Activated CD4-positive, alpha-beta T cell treated with anti-CD3 and anti-CD28 coated beads, Interleukin-2, amount 50 U/mL, for 4 hours (primary cell): ENCODE measurements around the gene REELD1.

Experiments
- DNase-seq, 2 experiments: peaks; one replicate each; pipeline ENCODE4 v3.0.0-alpha.2; 2020

REELD1 gene

DNA sequence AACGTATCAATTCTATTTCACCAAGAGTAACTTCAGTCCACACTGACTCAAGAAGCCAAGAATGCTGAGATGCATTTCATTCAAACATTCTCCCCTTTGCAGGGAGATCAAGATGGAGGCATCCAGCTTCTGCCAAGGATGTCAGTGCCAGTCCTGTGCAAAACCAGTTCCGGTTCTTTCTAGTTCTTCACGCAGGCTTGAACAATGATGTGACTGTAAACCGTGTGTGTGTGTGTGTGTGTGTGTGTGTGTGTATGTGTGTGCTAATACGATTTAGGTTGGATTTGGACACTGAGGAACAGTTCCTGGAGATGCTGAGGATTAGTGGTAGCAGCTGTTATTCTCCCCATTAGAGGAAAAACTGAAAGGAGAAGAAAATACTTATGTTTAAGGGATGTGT, at the start of gene REELD1:
REELD1 (plus strand) TSS at position 301 of the 400 bp plus-strand sequence. CDS start 2,415 bp downstream, outside the sequence.
- DNase-seq: no peak

DNA sequence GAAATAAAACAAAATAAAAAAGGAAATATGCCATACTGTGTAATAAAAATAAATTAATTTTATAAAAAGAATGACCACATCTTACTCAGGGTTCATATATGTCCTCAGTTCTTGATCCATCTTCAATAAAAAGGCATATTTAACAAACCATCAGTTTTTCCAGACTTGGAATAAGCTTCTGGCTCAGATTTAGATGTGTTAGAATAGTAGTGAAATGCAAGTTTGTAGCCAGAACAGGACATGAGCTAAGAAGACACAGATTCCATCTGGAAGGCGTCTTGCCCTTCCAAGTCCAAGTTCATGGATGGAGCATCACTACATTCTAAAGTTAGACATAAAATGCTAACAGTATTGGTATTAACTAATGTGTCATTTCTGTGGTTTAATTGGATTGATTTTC, 49.1 kb upstream of the REELD1 start:
- DNase-seq: no peak

DNA sequence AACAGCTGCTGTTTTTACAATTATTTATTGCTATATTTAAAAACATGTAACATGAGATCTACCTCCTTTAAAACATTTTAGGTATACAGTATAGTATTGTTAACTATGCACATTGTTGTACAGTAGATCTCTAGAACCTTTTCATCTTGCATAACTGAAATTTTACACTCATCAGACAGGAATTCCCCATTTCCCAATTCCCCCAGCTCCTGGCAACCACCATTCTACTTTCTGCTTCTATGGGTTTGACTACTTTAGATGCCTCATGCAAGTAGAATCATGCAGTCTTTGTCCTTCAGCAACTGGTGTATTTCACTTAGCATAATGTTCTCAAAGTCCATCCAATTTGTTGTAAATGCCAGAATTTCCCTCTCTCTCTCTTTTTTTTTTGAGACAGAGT, 48.5 kb upstream of the REELD1 start:
- no peak for DNase-seq

DNA sequence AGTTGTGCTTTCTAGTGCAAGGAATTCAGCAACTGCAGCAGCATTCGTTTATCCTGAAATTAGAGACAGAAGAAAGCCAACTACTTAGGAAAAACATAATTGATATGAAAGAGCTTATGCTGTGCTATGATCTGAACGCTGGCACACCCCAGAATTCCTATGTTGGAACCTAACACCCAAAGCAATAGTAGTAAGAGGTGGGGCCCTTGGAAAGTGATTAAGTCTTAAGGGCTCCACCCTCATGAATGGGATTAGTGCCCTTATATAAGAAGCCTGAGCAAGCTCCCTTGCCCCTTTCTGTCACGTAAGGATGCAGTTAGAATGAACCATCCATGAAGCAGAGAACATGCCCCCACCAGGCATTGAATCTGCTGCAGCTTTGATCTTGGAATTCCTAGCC, 44.2 kb upstream of the REELD1 start:
- DNase-seq: no peak

DNA sequence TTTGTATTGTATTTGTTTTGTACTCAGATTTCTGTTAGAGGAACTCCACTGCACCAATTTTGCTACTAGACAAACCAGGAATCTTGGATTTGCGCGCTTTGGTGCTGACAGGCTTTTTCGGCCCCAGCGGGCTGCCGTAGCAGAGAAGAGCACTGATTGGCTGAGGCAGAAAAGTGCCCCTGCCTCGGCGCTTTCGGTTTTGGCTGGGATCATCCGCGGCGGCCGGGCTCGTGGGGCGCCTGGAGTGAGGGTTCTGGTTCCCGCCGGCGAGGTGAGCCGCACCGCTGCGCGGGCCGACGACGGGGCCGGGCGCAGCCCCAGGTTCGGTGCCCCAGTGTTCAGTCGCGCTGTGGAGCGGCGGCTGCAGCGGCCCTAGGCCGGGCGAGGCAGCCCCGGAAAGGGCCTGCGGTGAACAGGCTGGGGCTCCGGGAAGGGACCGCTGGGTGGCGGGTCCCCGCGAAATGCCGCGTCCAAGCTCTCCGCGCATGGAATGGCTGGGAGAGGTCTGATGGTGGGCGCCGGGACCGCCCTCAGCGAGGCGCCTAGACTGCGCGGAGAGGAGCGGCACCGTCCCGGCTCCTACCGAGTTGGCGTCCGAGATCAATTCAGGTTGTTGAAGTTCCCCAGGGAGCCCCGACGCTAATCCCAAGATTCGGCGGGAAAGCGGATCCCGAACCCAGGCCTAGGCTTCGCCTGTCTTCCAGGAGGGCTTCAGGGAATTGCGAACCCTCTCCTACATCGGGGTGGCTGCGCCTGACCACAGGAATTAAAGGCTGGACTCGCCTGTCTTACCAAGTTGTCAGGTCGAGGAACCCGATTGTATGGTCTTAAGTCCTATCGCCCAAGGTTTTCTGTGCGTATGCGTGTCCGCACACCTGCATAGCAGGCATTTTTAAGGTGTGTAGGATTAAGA, 38.5 kb upstream of the REELD1 start, which contains the start of gene LSM6:
LSM6 (plus strand) TSS at position 178 of the 913 bp plus-strand sequence. CDS start 7,204 bp downstream, outside the sequence.
- DNase-seq: peak; percentile 77 to 78

DNA sequence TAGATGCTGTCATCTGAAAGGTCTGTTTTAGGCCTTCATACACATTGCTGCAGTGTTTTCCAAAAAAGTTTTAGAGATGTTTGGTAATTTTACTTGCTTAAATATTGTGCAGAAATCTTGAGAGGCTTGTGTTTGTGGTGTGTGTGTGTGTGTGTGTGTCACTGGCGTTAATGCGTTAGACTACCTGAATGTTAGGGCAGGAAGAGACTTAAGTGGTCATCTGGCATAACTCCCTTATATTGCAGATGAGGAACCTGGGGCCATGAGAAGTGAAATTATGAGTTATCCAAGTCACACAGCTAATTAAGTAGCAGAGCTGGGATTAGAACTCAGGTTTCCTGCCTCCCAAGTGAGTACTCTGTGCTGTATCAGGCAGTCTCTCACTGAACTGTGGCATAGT, 37.4 kb upstream of the REELD1 start:
- DNase-seq: no peak

DNA sequence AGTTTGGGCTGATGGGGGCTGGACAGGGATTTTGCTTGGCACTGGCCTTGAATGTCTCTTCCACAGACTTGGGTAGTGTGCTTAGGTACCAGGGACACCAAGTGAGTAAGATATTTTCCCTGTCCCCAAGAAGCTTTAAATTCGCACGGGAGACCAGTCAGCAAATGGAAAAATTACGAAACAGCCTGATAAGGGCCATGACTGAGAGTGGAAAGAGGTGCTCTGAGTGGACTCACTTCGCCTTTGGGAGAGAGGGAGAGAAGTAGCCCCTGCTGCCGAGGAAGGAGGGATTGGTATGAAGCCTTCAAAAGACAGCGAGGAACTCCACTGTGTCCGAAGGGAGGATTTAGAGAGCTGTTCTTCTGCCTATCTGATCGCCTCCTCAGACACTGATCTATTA, 36.2 kb upstream of the REELD1 start:
- DNase-seq: no peak

DNA sequence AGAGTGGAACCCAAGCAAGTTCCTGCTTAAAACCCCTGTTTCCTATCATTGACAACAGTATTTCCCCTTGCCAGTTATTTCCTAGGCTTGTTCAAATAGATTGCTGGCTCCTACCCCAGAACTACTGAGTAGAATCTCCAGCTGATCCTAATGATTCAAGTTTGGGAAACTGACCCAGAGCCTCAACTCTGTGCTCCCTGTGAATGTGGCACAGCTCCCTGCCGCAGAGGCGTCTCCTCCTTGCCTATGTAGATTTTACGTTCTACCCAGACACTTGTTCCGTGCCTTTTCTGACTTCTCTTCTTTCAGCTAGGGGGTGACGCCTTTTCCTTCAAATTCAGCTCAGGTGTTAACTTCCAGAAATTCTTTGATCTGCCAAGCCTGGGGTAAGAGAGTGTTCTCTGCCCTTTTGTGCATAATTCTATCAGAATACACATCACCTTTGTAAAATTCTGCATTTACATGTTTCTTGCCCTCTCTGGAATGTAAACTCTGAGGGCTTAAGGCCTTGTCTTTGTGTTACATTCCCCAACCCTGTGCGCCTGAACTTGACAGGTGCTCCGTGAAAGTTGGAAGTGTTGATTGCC, 34.5 kb upstream of the REELD1 start:
- no peak for DNase-seq

DNA sequence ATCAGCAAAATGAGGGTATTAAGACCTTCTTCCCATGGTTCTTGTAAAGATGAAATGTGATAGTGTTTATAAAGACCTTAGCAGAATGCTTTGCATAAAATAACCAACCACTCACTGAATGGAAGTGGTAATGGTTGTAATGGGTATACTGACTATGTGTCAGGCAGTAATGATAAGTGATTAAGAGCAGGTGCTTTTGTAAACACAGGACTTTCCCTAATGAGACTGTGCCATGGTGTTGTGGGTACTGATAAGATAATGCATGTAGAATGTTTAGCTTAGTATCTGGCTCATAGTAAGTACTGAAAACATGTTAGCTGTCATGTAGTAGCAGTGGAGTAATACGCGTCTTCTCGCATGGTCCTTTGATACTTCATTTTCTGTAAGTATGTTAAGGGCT, 31.9 kb upstream of the REELD1 start:
- DNase-seq: no peak

DNA sequence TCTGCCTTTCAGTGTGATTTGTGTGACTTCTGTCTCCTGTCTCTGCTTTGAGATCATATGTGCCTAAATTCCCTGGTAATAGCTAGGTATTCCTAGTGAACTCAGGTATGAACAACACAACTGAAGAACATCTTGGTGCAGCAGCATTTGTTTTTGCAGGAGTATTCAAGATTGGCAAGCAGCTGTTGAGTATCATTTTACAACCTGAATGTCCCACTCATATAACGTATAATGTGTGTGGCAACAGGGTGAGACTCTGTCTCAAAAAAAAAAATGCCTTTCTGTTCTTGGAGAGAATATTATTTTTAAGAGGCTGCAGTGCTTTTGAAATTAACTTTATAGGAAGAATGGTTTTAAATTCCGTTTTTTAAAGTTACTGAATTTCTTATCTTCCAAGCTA, 31.1 kb upstream of the REELD1 start:
- no peak for DNase-seq

DNA sequence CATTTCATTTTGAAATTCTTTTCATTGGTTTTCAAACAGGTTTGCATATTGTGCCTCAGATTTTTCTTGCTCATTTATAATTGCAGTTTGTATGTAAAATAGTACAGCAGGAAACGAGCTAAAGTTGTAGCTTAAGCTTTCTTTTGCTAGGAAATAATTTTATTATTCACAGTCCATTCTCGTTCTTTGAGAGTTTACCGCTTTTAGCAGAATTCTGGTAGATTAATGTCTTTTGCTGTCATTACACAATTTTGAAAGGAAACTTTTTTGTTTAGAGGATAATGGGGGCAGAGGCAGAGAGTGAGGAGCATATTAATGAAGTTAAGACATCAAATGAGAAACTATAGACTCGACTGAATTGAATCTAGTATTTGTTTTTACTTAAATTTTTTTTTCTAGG, 28.3 kb upstream of the REELD1 start:
- DNase-seq: no peak

DNA sequence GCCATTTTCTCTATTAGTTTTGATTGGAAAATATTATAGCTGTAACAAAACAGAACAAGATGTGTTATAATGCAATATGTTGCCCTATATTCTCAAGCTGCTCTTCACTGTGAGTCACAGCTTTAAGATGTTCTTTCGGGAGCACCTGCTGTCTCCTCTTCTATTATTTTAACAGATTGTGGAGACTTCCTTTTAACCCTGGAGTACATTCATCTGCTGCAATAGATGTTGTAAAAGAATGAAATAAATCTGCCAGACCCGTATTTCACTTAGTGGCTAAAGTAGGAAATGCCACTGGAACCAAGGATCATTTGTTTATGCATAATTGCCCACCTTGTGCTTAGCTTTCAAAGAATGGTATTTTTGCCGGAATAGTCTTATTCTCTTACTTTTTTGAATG, 27.7 kb upstream of the REELD1 start:
- DNase-seq: no peak

DNA sequence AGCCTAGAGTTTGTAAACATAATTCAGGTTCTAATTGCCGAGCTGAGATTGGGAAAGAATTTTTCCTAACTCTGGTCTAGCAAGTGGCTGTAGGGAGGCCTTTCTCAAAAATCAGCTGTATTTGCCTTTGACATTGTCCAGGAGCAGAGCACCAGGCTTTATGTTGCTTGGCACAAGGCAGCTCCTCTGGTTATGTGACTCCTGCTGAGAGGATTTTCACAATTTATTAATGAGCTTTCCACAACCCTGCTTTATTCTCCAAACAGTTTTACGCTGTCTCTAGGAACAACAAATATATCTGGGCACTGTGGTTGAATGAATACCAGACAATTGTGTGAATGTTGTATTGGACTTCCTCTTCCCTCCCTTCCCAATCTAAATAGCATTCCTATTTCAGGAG, 23.9 kb upstream of the REELD1 start:
- DNase-seq: no peak

DNA sequence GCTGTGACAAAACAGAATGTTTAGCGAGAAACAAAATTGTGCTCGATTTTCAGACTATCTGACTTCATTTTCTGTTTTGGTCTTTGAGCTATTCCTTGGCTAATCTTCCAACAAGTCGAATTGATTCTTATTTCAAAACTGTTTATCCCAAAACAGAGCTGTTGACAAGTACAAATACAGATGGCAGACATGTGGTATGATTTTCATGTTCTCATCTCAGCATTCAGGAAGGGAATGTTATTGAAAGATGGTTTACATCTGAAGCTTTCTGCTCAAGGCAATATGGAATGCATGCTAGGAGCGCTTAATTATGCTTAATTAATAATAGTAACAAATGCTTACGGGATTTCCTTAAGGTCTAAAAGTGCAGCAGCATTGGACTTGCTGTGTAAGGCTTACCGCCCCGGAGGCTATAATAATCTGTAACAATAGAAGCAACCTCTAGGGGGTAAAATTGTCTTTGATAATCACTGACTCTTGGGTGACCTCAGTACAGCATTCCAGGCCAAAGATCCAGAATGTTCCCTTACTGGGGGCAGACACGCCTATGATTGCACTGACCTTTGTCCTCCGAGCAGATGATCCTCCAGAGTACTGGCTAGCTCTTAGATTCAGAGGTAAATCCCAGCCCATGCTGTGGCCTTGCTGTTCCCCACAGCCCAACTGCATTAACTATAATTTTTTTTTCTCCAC, 22.4 kb upstream of the REELD1 start:
- DNase-seq: no peak

DNA sequence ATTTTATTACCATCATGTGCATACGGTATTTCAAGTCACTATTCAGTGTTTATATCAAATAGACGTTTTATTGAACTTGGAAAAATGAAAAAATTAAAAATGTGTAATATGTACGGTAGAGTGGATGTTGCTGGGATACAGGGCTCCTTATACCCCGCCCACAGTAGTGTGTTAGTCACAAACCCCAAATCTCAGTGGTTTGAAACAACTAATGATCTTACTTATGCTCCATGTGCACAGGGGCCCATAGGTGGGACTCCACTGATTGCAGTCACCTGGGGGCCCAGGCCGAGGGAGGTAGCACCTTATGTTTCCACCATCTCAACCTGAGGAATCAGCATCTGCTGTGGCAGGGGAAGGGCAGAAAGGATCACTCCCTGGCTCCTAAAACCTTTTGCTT, 20.7 kb upstream of the REELD1 start:
- DNase-seq: no peak

DNA sequence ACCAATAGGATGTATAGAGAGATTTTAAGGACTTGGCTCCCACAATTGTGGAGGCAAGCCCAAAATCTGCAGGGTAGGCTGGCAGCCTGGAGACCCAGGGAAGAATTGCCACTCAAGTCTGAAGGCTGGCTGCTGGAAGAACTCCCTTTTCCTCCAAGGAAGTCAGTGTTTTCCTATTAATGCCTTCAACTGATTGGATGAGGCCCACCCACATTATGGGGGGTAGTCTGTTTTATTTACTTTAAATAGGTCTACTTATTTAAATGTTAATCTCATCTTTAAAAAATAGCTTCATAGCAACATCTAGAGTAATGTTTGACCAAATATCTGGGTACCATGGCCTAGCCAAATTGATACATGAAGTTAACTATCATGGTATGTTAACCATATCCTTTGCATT, 20.1 kb upstream of the REELD1 start:
- no peak for DNase-seq

DNA sequence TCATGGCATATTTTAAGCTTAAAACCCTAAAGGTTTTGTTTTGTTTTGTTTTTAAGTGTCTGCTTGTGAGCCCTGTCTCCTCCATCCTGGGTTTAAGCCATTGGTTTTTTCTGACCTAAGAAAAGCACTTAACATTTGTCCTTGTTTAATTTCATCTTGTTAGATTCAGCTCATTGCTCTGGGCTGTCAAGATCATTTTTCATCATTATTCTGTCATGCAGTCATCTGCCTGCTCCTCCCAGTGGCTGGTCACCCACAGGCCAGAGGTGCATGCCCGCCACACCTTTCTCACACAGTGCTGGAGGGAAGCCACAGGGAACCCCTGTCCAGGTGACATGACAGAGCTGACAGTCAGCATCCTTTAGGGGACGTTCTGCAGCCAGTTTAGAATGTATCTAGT, 11.7 kb upstream of the REELD1 start:
- DNase-seq: no peak

DNA sequence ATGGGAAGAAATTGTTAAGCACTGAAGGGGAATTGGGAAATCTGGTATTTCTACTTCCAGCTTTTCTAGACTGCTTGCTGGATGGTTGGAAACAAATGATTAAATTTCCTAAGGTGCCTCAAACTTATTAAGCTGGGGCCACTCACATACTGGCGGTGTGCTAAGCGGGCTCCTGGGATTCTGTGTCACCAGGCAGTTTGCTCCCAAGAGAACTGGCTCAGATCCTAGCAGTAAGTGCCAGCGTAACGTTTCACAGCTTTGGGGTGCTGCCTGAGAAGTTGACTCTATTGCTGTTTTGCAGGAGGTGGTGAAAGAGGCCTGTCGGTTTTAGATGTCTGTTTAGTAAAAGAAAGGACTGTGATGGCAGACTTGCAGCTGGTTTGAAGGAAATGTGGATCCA, 6.9 kb upstream of the REELD1 start:
- DNase-seq: no peak

DNA sequence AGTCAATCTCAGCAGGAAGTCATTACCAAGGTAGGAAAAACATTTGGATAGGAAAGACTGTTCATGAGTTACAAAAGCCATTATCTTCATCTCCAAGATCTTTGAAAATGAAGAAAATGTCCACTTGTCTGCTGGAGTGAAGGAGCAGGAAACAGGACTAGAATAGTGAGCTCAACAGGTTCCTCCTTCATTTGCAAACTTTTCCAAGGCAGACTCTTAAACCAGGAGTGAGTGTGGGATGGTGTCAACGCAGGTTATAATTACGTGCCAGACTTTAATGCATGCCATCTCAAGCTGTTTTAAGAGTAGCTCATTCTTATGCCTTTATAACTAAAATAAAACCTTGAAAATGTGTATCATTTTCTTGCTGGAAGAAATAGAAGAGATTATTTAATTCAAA, 3.4 kb upstream of the REELD1 start:
- no peak for DNase-seq

DNA sequence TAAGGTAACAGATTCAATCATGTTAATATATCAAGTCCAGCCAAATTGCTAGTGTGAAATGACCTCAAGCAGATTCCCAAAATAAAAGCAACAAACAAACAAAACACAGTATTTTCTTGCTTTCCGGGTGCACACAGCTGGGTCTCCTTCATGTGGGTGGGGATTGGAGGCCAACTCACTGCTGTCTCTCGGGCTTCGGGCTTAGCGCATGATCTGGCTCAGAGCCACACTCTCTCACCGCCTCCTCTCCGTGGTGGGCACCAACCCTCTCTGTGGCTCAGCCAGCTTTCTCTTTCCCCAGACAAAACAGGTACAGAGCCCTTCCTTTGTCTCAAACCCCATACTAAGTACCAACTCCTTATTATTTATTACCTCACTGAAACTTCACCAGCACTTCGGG, 2.9 kb upstream of the REELD1 start:
- DNase-seq: no peak

DNA sequence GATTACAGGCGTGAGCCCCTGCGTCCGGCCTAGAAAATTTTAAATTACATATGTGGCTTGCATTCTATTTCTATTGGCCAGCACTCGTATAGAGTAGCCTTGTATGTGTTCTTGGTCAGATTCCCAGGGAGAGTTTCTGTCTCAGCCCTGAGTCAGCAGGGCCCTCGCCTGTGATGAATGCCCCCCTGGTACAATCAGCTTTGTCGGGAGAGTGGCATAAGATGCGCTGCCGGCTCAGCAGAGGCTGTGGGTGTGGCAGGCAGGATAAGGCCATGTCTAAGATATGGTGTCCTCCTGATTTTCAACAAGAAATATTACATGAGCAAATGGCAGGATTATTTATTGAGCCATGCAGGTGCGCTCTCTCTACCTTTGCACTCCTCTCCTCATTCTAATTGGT, 1.6 kb upstream of the REELD1 start:
- DNase-seq: no peak

DNA sequence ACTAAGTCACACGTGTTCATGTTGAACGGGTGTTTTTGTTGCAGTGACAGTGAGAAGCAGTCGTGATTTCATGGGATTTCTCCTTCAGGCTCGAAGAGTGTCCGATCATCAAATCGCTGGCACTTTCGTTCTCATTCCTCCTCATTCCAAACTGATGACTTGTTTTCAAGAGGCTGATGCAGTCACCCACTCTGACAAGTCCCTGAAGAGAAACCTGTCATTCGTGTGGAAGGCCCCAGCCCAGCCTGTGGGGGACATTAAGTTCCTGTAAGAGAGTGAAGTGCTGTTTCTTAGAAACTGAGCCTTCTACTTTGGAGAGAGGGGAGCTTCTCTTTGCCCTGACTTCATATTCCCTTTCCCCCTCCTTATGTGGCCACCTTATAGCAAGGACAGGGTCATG, 8.0 kb downstream of the REELD1 start:
- no peak for DNase-seq

DNA sequence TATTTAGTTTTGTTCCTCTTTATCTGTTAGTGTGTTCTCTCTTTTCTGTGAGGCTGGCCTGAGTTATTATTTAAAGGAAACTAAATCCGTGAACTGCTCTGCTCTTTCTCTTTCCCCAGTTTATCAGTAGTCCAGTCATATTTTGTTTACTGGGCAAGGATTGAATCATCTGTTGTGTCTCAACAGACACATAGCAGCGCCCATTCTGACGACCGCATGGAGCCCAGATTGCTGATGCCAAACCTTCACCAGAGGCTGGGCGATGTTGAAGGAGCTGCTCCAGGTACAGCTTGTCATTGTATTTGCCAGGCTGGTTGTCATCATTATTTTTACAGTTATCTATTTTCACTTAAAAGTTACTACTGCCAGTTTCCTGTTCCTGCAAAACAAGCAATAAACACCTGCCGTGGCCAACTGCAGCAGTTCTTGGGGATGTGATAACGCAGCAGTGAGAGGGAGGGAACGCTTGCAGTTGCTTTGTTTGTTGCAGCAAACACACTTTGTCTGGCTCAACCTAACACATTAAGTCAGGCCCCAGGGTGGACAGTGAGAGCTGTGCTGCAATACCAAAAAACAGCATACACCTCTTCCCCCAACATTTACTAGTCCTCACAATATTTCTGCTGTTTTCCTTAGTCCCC, 10.1 kb downstream of the REELD1 start:
- no peak for DNase-seq
